ENCODE data around the gene SPON1.

Gene SPON1

DNA sequence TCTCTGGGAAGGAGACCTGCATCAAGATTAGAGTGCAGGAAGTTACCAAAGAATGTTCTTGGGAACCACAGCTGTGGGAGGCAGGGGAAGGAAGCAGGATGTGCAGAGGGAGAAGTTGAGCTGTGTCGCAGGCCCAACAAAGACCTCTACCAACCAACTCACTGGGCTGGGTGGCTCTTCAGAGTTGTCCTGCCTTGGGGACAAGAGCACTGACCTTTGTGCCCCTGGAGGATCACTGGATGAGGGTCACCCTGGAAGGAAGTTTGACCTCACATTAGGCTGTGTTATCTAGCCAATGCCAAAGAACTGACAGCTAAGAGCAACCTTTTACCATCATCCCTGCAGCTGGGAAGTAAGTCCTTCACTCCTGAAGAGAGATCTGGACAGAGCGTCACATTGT lies 265.8 kb downstream of the SPON1 start:
- Histone ChIP-seq H3K4me3 (ENCODE audit: low read depth, low read length) (no peak overlapping the region), H3K9ac (ENCODE audit: low read depth, low read length) (no peak overlapping the region), H3K9me3 (ENCODE audit: control insufficient read depth, insufficient read depth, low read length) (no peaks in the 10 kb centered on the region)

DNA sequence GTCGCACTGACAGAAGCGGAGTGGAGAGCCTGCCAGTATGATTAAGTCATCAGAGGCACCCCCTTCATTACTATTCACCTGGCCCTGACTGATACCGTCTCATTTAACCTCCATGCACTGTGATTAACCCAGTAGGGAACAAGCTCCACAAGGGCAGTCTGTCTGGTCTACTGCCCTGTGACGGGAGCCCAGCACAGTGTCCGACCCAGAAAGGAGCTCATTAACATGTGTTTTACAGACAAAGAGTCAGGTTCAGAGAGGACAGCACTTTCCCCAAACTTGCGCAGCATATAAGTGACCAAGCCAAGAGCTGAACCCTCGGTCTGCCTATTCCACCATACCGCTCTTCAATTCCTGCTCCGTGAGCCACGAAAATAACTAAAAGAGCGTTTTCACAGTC lies 266.9 kb downstream of the SPON1 start:
- H3K4me3 ChIP-seq (ENCODE audit: low read depth, low read length), result peak overlapping the region; percentile 46
- no peaks in the 10 kb centered on the region for H3K27me3 ChIP-seq (ENCODE audit: control insufficient read depth, insufficient read depth, low read length)
- H3K36me3 ChIP-seq (ENCODE audit: control insufficient read depth, insufficient read depth, low read length), result no peaks in the 10 kb centered on the region
- 0 out of 2 replicates have a peak overlapping the region, but pooled peaks have one; percentile 10 for H3K9ac ChIP-seq (ENCODE audit: low read depth, low read length)
- H3K9me3 ChIP-seq (ENCODE audit: control insufficient read depth, insufficient read depth, low read length), result no peaks in the 10 kb centered on the region
- peak overlapping the region; percentile 65 for H3K27ac ChIP-seq (ENCODE audit: low read depth, low read length)
- H3K4me1 ChIP-seq (ENCODE audit: control insufficient read depth, insufficient read depth, low read length), result peaks cover 35% of the 10 kb centered on the region

More for the DNA sequence above, 265.8 kb downstream of the SPON1 start:
- Histone ChIP-seq H3K27me3 (ENCODE audit: control insufficient read depth, insufficient read depth, low read length) (no peaks in the 10 kb centered on the region), H3K27ac (ENCODE audit: low read depth, low read length) (no peak overlapping the region), H3K4me1 (ENCODE audit: control insufficient read depth, insufficient read depth, low read length) (peaks cover 44% of the 10 kb centered on the region), H3K36me3 (ENCODE audit: control insufficient read depth, insufficient read depth, low read length) (no peaks in the 10 kb centered on the region)

DNA sequence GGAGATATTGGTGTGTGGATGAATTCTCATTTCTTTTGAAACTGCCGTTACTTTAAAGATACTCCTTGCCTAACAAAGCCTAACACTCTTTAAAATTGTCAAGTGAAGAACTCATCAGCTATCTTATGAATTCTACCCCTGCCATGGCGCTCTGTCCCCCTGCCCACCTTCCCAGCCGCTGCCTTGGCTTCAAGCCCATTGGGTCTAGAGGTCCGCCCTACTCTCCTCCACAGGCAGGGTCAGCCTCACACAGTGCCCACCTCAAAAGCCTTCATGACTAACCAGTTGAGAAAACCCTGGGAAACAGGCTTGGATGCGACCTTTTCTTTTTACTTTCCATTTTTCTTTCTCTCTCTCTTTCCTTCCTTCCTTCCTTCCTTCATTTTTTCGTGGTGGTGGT lies 267.9 kb downstream of the SPON1 start:
- Histone ChIP-seq H3K27me3 (ENCODE audit: control insufficient read depth, insufficient read depth, low read length) (no peaks in the 10 kb centered on the region), H3K9me3 (ENCODE audit: control insufficient read depth, insufficient read depth, low read length) (no peaks in the 10 kb centered on the region), H3K9ac (ENCODE audit: low read depth, low read length) (no peak overlapping the region), H3K36me3 (ENCODE audit: control insufficient read depth, insufficient read depth, low read length) (no peaks in the 10 kb centered on the region), H3K4me3 (ENCODE audit: low read depth, low read length) (peak overlapping the region; percentile 46), H3K4me1 (ENCODE audit: control insufficient read depth, insufficient read depth, low read length) (peaks cover 29% of the 10 kb centered on the region), H3K27ac (ENCODE audit: low read depth, low read length) (peak overlapping the region; percentile 54)

DNA sequence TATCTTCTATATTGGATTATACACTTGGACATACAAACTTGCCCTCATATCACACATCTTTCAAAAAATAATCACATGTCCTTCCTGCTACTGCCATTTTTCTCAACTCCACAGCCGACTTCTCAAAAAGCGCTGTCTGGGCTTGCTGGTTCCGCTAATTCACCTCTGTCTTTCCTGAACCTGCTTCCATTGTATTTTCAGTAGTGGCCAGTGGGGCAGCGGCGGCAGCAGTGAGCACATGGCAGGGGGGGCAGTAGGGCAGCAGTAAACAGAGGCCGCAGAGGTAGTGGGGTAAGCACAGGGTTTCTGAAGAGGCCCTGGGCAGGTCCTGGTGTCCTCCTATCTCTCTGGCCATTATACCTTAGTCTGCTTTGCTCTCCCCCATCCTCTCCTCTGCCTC lies 270.1 kb downstream of the SPON1 start:
- no peaks in the 10 kb centered on the region for H3K36me3 ChIP-seq (ENCODE audit: control insufficient read depth, insufficient read depth, low read length)
- no peak overlapping the region for H3K9ac ChIP-seq (ENCODE audit: low read depth, low read length)
- no peaks in the 10 kb centered on the region for H3K9me3 ChIP-seq (ENCODE audit: control insufficient read depth, insufficient read depth, low read length)
- H3K27ac ChIP-seq (ENCODE audit: low read depth, low read length), result no peak overlapping the region
- H3K27me3 ChIP-seq (ENCODE audit: control insufficient read depth, insufficient read depth, low read length), result no peaks in the 10 kb centered on the region
- peaks cover 29% of the 10 kb centered on the region for H3K4me1 ChIP-seq (ENCODE audit: control insufficient read depth, insufficient read depth, low read length)
- no peak overlapping the region for H3K4me3 ChIP-seq (ENCODE audit: low read depth, low read length)

DNA sequence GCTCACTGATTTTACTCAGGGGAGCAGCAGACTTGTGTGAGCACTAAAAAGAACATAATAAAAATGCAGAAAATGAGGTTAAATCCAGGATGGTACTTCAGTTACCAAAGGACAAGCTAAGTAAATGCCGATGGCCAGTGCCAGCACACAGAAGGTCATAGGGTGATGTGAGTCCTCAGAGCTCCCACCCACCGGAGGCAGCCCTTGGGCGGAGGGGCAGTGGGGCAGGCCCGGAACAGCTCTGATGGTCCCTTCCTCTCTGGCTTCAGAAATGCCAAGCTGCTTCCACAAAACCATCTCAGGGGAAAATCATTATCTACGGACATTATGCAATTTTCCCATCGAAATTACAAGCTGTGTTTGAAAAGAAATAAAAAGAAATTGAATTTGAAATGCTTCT lies 271.9 kb downstream of the SPON1 start:
- Histone ChIP-seq H3K27me3 (ENCODE audit: control insufficient read depth, insufficient read depth, low read length) (no peaks in the 10 kb centered on the region), H3K27ac (ENCODE audit: low read depth, low read length) (no peak overlapping the region), H3K9ac (ENCODE audit: low read depth, low read length) (no peak overlapping the region), H3K4me1 (ENCODE audit: control insufficient read depth, insufficient read depth, low read length) (peaks cover 17% of the 10 kb centered on the region), H3K4me3 (ENCODE audit: low read depth, low read length) (no peak overlapping the region), H3K36me3 (ENCODE audit: control insufficient read depth, insufficient read depth, low read length) (no peaks in the 10 kb centered on the region), H3K9me3 (ENCODE audit: control insufficient read depth, insufficient read depth, low read length) (no peaks in the 10 kb centered on the region)

DNA sequence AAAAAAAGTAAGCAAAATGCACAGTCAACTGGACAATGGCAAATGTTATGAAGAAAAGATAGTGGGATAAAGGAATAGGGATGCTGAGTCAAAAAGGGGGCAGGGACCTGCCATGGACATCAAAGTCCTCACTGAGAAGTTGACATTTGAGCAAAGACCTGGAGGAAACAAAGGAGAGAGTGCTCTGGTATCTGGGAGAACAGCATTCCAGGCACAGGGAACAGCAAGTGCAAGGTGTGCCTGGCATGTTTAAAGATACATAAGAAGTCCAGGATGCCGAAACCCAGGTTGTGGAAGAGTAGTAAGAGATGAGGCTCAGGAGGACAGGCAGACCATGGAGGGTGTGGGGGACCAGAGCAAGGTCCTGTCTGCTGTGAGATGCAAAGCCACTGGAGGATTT lies 273.2 kb downstream of the SPON1 start:
- H3K4me3 ChIP-seq (ENCODE audit: low read depth, low read length), result no peak overlapping the region
- H3K27me3 ChIP-seq (ENCODE audit: control insufficient read depth, insufficient read depth, low read length), result no peaks in the 10 kb centered on the region
- no peaks in the 10 kb centered on the region for H3K36me3 ChIP-seq (ENCODE audit: control insufficient read depth, insufficient read depth, low read length)
- H3K4me1 ChIP-seq (ENCODE audit: control insufficient read depth, insufficient read depth, low read length), result peaks cover 5% of the 10 kb centered on the region; the same call in 1 of the 2 replicates
- H3K27ac ChIP-seq (ENCODE audit: low read depth, low read length), result no peak overlapping the region
- no peak overlapping the region for H3K9ac ChIP-seq (ENCODE audit: low read depth, low read length)
- H3K9me3 ChIP-seq (ENCODE audit: control insufficient read depth, insufficient read depth, low read length), result no peaks in the 10 kb centered on the region

DNA sequence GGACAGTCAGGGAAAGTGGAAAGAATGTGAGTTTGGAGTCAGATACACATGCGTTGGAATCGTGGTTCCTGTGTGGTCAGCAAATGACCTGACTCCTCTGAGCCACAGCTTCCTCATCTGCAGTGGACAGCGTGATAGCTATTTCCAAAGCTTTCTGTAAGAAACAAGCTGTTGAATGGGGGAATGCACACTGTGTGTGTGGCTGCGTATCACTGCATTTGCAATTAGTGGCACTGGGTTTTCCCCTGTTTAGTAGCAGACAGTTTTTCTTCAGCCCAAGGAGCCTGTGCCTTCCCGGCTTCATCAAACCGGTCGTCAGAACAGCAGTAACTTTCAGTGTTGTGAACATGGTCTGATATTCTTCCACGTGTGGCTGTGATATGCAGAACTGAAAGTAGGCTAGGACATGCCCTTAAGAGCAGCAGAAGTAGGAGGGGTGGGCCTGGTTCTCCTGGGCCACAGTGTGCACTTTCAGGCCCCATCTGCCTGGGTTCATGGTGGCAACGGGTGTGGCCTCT lies 275.0 kb downstream of the SPON1 start:
- peaks cover under 1% of the 10 kb centered on the region; the same call in 1 of the 2 replicates for H3K4me1 ChIP-seq (ENCODE audit: control insufficient read depth, insufficient read depth, low read length)
- no peaks in the 10 kb centered on the region for H3K9me3 ChIP-seq (ENCODE audit: control insufficient read depth, insufficient read depth, low read length)
- H3K4me3 ChIP-seq (ENCODE audit: low read depth, low read length), result no peak overlapping the region
- no peaks in the 10 kb centered on the region for H3K36me3 ChIP-seq (ENCODE audit: control insufficient read depth, insufficient read depth, low read length)
- no peaks in the 10 kb centered on the region for H3K27me3 ChIP-seq (ENCODE audit: control insufficient read depth, insufficient read depth, low read length)
- no peak overlapping the region for H3K27ac ChIP-seq (ENCODE audit: low read depth, low read length)
- H3K9ac ChIP-seq (ENCODE audit: low read depth, low read length), result no peak overlapping the region

DNA sequence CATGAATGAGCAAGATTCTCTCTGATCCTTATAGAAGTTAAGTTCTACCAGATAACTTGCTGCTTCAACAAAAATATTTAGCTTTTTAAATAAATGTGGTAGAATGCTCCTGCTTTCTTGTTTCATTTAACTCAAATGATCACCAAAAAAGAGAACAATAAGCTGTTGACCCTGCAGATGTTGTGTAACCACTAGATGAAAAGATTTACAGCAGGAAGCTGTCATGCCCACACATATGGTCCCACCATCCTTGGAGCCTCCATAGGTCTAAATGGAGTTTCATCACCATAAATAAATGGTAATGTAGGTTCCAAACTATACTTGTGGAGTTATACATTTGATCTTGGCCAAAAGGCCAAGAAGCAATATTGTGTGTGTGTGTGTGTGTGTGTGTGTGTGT lies 277.7 kb downstream of the SPON1 start:
- Histone ChIP-seq H3K9me3 (ENCODE audit: control insufficient read depth, insufficient read depth, low read length) (no peaks in the 10 kb centered on the region), H3K27me3 (ENCODE audit: control insufficient read depth, insufficient read depth, low read length) (no peaks in the 10 kb centered on the region), H3K4me1 (ENCODE audit: control insufficient read depth, insufficient read depth, low read length) (no peaks in the 10 kb centered on the region), H3K4me3 (ENCODE audit: low read depth, low read length) (no peak overlapping the region), H3K9ac (ENCODE audit: low read depth, low read length) (no peak overlapping the region), H3K36me3 (ENCODE audit: control insufficient read depth, insufficient read depth, low read length) (no peaks in the 10 kb centered on the region), H3K27ac (ENCODE audit: low read depth, low read length) (no peak overlapping the region)

DNA sequence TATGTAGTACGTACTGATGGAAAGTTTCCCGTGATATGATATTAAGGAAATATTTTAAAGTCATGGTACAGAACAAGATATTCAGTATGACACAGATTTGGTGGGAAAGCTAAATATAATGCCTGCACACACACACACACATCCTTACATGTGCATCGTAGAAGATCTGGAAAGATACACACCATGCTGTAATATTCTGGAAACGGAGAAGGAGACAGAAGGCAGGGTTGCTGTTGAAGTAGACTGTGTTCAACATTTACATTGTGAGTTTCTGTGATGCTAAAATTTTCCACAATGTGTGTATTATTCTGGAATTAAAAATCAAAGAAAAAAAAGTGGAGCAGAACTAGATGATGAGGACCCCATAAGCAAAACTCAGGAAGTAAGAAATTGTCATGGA lies 278.4 kb downstream of the SPON1 start:
- H3K4me1 ChIP-seq (ENCODE audit: control insufficient read depth, insufficient read depth, low read length), result no peaks in the 10 kb centered on the region
- no peak overlapping the region for H3K9ac ChIP-seq (ENCODE audit: low read depth, low read length)
- H3K27me3 ChIP-seq (ENCODE audit: control insufficient read depth, insufficient read depth, low read length), result no peaks in the 10 kb centered on the region
- H3K4me3 ChIP-seq (ENCODE audit: low read depth, low read length), result no peak overlapping the region
- H3K9me3 ChIP-seq (ENCODE audit: control insufficient read depth, insufficient read depth, low read length), result no peaks in the 10 kb centered on the region
- no peak overlapping the region for H3K27ac ChIP-seq (ENCODE audit: low read depth, low read length)
- H3K36me3 ChIP-seq (ENCODE audit: control insufficient read depth, insufficient read depth, low read length), result no peaks in the 10 kb centered on the region

DNA sequence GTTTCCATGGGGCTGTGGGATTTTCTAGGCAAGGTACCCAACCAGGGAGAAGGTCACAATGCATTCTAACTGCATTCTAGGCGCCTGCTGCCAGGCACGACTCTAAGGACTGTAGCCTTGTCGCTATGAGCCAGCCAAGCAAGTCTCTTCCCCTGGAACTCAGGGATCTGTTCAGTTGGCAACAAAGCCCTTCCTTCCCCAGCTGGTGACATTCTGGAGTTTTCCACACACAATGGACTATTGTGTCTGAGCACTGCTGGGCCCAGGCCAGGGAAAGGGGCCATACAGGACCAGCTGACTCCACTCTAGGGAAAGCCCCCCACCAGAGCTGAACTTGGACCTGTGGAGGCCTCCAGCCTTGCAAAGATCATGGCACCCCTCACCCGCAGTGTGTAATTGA lies 279.7 kb downstream of the SPON1 start:
- Histone ChIP-seq H3K27ac (ENCODE audit: low read depth, low read length) (no peak overlapping the region), H3K27me3 (ENCODE audit: control insufficient read depth, insufficient read depth, low read length) (no peaks in the 10 kb centered on the region), H3K4me1 (ENCODE audit: control insufficient read depth, insufficient read depth, low read length) (no peaks in the 10 kb centered on the region), H3K9me3 (ENCODE audit: control insufficient read depth, insufficient read depth, low read length) (no peaks in the 10 kb centered on the region), H3K9ac (ENCODE audit: low read depth, low read length) (no peak overlapping the region), H3K4me3 (ENCODE audit: low read depth, low read length) (no peak overlapping the region), H3K36me3 (ENCODE audit: control insufficient read depth, insufficient read depth, low read length) (no peaks in the 10 kb centered on the region)

DNA sequence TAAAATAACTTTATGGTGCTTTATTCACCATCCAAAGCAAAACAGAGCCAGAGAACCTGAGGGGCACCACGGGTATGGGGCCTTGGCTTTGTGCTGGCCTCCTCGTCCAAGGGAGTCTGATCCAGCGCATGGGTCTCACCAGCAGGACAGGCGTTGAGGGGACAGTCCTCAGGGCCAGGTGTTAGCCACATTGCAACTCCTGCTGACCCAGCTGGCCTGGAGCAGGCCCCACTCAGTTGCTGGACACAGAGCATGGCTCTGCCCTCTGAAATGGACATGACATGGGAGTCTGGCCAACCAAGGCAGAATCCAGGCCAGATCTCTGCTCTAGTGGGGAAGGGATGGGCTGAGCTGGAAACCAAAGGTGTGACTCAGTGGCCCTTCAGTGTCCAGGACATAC lies 280.2 kb downstream of the SPON1 start:
- Histone ChIP-seq H3K9me3 (ENCODE audit: control insufficient read depth, insufficient read depth, low read length) (no peaks in the 10 kb centered on the region), H3K27me3 (ENCODE audit: control insufficient read depth, insufficient read depth, low read length) (no peaks in the 10 kb centered on the region), H3K4me1 (ENCODE audit: control insufficient read depth, insufficient read depth, low read length) (peaks cover 3% of the 10 kb centered on the region; the same call in 1 of the 2 replicates), H3K4me3 (ENCODE audit: low read depth, low read length) (no peak overlapping the region), H3K27ac (ENCODE audit: low read depth, low read length) (no peak overlapping the region), H3K9ac (ENCODE audit: low read depth, low read length) (no peak overlapping the region), H3K36me3 (ENCODE audit: control insufficient read depth, insufficient read depth, low read length) (no peaks in the 10 kb centered on the region)

DNA sequence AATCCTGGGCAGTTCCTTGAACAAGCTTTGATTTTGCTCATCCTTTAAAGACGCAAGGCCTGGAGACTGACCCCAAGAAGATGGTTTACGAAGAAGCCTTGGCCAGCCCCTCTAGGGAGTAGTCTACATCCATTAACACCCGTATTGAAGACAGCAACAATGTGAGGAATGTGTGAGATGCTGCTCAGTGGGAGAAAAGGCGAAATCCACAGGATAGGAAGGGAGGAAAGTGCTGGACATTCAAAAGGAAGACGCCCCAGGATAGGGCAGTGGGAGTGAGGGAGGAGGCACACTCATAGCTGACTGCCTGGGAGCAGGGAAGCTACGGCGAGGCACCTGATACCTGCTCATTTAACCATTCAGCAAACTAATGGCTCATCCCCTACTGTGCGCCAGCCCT lies 282.4 kb downstream of the SPON1 start:
- Histone ChIP-seq H3K9me3 (ENCODE audit: control insufficient read depth, insufficient read depth, low read length) (no peaks in the 10 kb centered on the region), H3K36me3 (ENCODE audit: control insufficient read depth, insufficient read depth, low read length) (no peaks in the 10 kb centered on the region)

More for the DNA sequence above, 282.4 kb downstream of the SPON1 start:
- H3K4me1 ChIP-seq (ENCODE audit: control insufficient read depth, insufficient read depth, low read length), result peaks cover 18% of the 10 kb centered on the region
- H3K4me3 ChIP-seq (ENCODE audit: low read depth, low read length), result no peak overlapping the region
- H3K9ac ChIP-seq (ENCODE audit: low read depth, low read length), result no peak overlapping the region
- H3K27ac ChIP-seq (ENCODE audit: low read depth, low read length), result no peak overlapping the region
- H3K27me3 ChIP-seq (ENCODE audit: control insufficient read depth, insufficient read depth, low read length), result no peaks in the 10 kb centered on the region

Data from HUES48 (cell line).